ENCODE measurements around the gene SLC22A15.

DNA sequence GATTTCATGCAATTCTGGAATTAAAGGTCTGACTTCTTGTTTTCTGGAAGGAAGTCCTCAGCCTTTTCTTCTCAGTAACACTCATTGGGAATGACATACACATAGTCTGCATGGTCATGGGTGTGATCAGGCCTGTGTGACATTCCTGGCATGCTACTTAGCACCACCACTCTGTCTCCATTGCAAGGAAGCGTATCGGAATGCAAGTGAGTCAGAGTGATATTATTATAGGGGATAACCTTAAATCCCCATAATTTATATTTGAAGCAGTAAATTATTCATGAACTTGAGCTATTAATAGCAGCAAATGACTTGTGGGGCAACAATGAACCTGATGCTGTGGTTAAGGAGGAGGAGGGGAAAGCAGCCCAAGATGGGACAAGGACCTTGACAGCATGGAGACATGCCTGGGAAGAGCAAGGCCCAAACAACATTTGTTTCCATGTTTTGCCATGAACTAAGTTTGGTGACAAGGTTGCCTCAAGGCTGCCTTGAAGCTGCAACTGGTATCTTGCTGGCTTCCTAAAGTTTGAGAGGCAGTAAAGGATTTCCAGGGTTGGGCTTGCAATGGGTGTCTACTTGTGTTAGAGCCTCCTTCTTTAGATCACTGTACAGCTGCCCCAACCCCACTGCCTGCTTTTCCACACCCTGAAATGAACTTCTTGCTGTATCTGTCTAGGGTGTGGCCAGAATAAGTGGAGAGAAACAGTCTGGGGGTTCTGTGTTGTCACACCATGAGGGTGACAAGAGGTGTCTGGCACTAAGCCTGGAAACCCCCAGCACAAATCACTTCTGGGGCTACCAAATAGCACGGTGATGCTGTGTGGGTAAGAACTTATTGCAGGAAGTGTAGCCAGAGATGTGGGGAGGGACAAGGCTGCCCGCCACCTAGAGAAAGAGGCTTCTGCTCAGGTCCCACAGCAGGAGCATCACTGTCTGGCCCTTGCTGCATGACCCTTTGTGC is 139.4 kb downstream of the SLC22A15 start:
- TF ChIP-seq ZNF133 (tag by site-specific recombination; IDR thresholded peaks at IDR 0.05) (no peak), ZNF274 (IDR thresholded peaks at IDR 0.05; ENCODE audit: low read length) (no peak), ZNF274 (tag by site-specific recombination; IDR thresholded peaks at IDR 0.05; ENCODE audit: borderline replicate concordance) (no peak), ZNF311 (tag by site-specific recombination; IDR thresholded peaks at IDR 0.05; ENCODE audit: borderline replicate concordance) (no peak), ZNF707 (tag by site-specific recombination; IDR thresholded peaks at IDR 0.05) (no peak), REST (tag by site-specific recombination; IDR thresholded peaks at IDR 0.05) (no peak), GLI4 (tag by site-specific recombination; IDR thresholded peaks at IDR 0.05) (no peak), ZNF792 (tag by site-specific recombination; IDR thresholded peaks at IDR 0.05) (no peak), ZNF473 (tag by site-specific recombination; IDR thresholded peaks at IDR 0.05) (no peak), ZNF202 (tag by site-specific recombination; IDR thresholded peaks at IDR 0.05; ENCODE audit: borderline replicate concordance) (no peak)
- TF ChIP-seq, protein P1, sequence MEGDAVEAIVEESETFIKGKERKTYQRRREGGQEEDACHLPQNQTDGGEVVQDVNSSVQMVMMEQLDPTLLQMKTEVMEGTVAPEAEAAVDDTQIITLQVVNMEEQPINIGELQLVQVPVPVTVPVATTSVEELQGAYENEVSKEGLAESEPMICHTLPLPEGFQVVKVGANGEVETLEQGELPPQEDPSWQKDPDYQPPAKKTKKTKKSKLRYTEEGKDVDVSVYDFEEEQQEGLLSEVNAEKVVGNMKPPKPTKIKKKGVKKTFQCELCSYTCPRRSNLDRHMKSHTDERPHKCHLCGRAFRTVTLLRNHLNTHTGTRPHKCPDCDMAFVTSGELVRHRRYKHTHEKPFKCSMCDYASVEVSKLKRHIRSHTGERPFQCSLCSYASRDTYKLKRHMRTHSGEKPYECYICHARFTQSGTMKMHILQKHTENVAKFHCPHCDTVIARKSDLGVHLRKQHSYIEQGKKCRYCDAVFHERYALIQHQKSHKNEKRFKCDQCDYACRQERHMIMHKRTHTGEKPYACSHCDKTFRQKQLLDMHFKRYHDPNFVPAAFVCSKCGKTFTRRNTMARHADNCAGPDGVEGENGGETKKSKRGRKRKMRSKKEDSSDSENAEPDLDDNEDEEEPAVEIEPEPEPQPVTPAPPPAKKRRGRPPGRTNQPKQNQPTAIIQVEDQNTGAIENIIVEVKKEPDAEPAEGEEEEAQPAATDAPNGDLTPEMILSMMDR (tag by site-specific recombination; IDR thresholded peaks at IDR 0.05) = no peak
- TF ChIP-seq, protein P2, sequence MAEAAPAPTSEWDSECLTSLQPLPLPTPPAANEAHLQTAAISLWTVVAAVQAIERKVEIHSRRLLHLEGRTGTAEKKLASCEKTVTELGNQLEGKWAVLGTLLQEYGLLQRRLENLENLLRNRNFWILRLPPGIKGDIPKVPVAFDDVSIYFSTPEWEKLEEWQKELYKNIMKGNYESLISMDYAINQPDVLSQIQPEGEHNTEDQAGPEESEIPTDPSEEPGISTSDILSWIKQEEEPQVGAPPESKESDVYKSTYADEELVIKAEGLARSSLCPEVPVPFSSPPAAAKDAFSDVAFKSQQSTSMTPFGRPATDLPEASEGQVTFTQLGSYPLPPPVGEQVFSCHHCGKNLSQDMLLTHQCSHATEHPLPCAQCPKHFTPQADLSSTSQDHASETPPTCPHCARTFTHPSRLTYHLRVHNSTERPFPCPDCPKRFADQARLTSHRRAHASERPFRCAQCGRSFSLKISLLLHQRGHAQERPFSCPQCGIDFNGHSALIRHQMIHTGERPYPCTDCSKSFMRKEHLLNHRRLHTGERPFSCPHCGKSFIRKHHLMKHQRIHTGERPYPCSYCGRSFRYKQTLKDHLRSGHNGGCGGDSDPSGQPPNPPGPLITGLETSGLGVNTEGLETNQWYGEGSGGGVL (tag by site-specific recombination; IDR thresholded peaks at IDR 0.05) = no peak
